Measurements from ENCODE around the gene ELL.

ELL gene

GRCh38 chr19:18503971-18504885 is 17.6 kb downstream of the ELL start:
- no peak for DNase-seq

- DNase-seq = no peak
These were observed 18.4 kb downstream of the ELL start for GRCh38 chr19:18503337-18503970.

- no peak for DNase-seq
These were observed 19.1 kb downstream of the ELL start for GRCh38 chr19:18502638-18503294.

GRCh38 chr19:18502246-18502637 is 19.6 kb downstream of the ELL start:
- DNase-seq = no peak

- no peak for DNase-seq
These were observed 20.0 kb downstream of the ELL start for GRCh38 chr19:18501832-18502231.

- no peak for DNase-seq
These were observed 20.5 kb downstream of the ELL start for GRCh38 chr19:18501351-18501750.

GRCh38 chr19:18500799-18501198 is 21.1 kb downstream of the ELL start:
- DNase-seq = no peak

GRCh38 chr19:18500376-18500775 is 21.5 kb downstream of the ELL start:
- no peak for DNase-seq

GRCh38 chr19:18499055-18499775 is 22.7 kb downstream of the ELL start:
- no peak for DNase-seq

- DNase-seq = no peak
These were observed 25.0 kb downstream of the ELL start for GRCh38 chr19:18496980-18497256.

- peak; percentile 85 for DNase-seq
These were observed 25.5 kb downstream of the ELL start for GRCh38 chr19:18496167-18496979.

GRCh38 chr19:18495204-18495911 is 26.5 kb downstream of the ELL start:
- DNase-seq = no peak

- DNase-seq = no peak
These were observed 27.6 kb downstream of the ELL start for GRCh38 chr19:18494267-18494607.

- no peak for DNase-seq
These were observed 28.2 kb downstream of the ELL start for GRCh38 chr19:18493440-18494266.

- no peak for DNase-seq
These were observed 29.6 kb downstream of the ELL start for GRCh38 chr19:18491995-18492953.

- no peak for DNase-seq
These were observed 31.1 kb downstream of the ELL start for GRCh38 chr19:18490728-18491127.

GRCh38 chr19:18489627-18490184 is 32.2 kb downstream of the ELL start:
- no peak for DNase-seq

- DNase-seq = no peak
These were observed 32.8 kb downstream of the ELL start for GRCh38 chr19:18488838-18489626.

GRCh38 chr19:18488403-18488723 is 33.5 kb downstream of the ELL start:
- no peak for DNase-seq

All from activated CD4-positive, alpha-beta T cell treated with anti-CD3 and anti-CD28 coated beads, Interleukin-2, Interleukin-6, amounts not matched to agents 100 ng/mL and 50 ng/mL, durations not matched to agents 16 hours and 8 hours (primary cell).